CD14-positive monocyte (primary cell): ENCODE results near the gene CD93. TPM values are rescaled to one million over a fixed set of nuclear protein-coding genes. Genes with fewer than 3 reads are reported as not detected.
A peak's percentile ranks its signal among the peaks of the same experiment; 100 is the strongest.

Experiments
- DNase-seq, 3 donors: peaks; one replicate each; pipeline ENCODE4 v3.0.0-alpha.2; 2011 to 2022
- H2AFZ ChIP-seq: 2 replicates; pipeline ENCODE4 v1.6.0; 2012; ENCODE audit warnings: mild to moderate bottlenecking, low read depth, low read length, inconsistent platforms; ENCODE audit not compliant: insufficient read depth, poor library complexity, severe bottlenecking
- H3K27ac ChIP-seq, 2 donors: 1 replicate in 1 of 2; 2 replicates in 1 of 2; pipeline ENCODE4 v1.5.1; 2012 to 2013; ENCODE audit warnings: low read length in 2 of 2, control low read depth in 1 of 2, inconsistent platforms in 1 of 2, low read depth in 1 of 2, mild to moderate bottlenecking in 1 of 2
- H3K27me3 ChIP-seq, 2 donors: one replicate each; pipeline versions ENCODE4 v1.6.0 to v1.6.1; 2011 to 2013; ENCODE audit warnings: low read length in 2 of 2; ENCODE audit not compliant: control insufficient read depth in 2 of 2, insufficient read depth in 2 of 2
- H3K36me3 ChIP-seq, 2 donors: replicated peaks in 1 of 2; 1 replicate in 1 of 2; 2 replicates in 1 of 2; pipeline versions ENCODE4 v1.5.1 to v1.6.1; 2012 to 2013; ENCODE audit warnings: low read length in 2 of 2, control low read depth in 1 of 2, inconsistent platforms in 1 of 2, mild to moderate bottlenecking in 1 of 2; ENCODE audit not compliant: insufficient read depth in 2 of 2, control insufficient read depth in 1 of 2
- H3K4me1 ChIP-seq, 2 donors: 1 replicate in 1 of 2; 2 replicates in 1 of 2; pipeline versions ENCODE4 v1.5.1 to v1.6.1; 2012 to 2013; ENCODE audit warnings: low read length in 2 of 2, control low read depth in 1 of 2, inconsistent platforms in 1 of 2, mild to moderate bottlenecking in 1 of 2, moderate library complexity in 1 of 2; ENCODE audit not compliant: insufficient read depth in 2 of 2, control insufficient read depth in 1 of 2
- H3K4me2 ChIP-seq: replicated peaks from 2 replicates; pipeline ENCODE3; 2012; ENCODE audit warnings: low read length, moderate library complexity, mild to moderate bottlenecking; ENCODE audit not compliant: poor library complexity, severe bottlenecking; ENCODE audit errors: extremely low read depth
- H3K4me3 ChIP-seq, 3 experiments: fragments of 200-600 bp in 1 of 3; sonication (generic) in 1 of 3; replicated peaks in 1 of 3; 1 replicate in 2 of 3; 2 replicates in 1 of 3; pipeline ENCODE4 v1.5.1; 2011 to 2013; ENCODE audit warnings: low read length in 3 of 3, mild to moderate bottlenecking in 3 of 3, control low read depth in 2 of 3, low read depth in 2 of 3, inconsistent platforms in 1 of 3, moderate library complexity in 1 of 3
- H3K79me2 ChIP-seq: 2 replicates; pipeline ENCODE4 v1.6.0; 2012; ENCODE audit warnings: mild to moderate bottlenecking, control low read depth, inconsistent platforms, low read length, moderate library complexity; ENCODE audit not compliant: insufficient read depth
- H3K9ac ChIP-seq: 2 replicates; pipeline ENCODE4 v1.6.0; 2017; ENCODE audit warnings: low read length, mild to moderate bottlenecking; ENCODE audit not compliant: insufficient read depth, poor library complexity, severe bottlenecking
- H3K9me3 ChIP-seq, 2 donors: replicated peaks in 1 of 2; 1 replicate in 1 of 2; 2 replicates in 1 of 2; pipeline versions ENCODE4 v1.5.1 to v1.6.1; 2012 to 2013; ENCODE audit warnings: low read length in 2 of 2, control low read depth in 1 of 2; ENCODE audit not compliant: control insufficient read depth in 1 of 2, insufficient read depth in 1 of 2
- H4K20me1 ChIP-seq: 2 replicates; pipeline ENCODE4 v1.6.0; 2012; ENCODE audit warnings: mild to moderate bottlenecking, low read length, control low read depth, moderate library complexity; ENCODE audit not compliant: insufficient read depth
- H3K27ac Mint-ChIP-seq, 7 donors: one replicate each; pipeline ENCODE4 v1.8.0; 2020; ENCODE audit warnings: mild to moderate bottlenecking in 7 of 7, mixed read lengths in 7 of 7, moderate library complexity in 6 of 7, inconsistent platforms in 2 of 7
- H3K27me3 Mint-ChIP-seq, 3 donors: one replicate each; pipeline ENCODE4 v1.8.0; 2021 to 2022; ENCODE audit warnings: low read depth in 3 of 3, mild to moderate bottlenecking in 3 of 3, mixed read lengths in 3 of 3, moderate library complexity in 3 of 3, inconsistent platforms in 1 of 3
- H3K36me3 Mint-ChIP-seq, 2 donors: one replicate each; pipeline ENCODE4 v1.8.0; 2020; ENCODE audit warnings: mixed read lengths in 2 of 2, inconsistent platforms in 1 of 2, mild to moderate bottlenecking in 1 of 2
- H3K4me1 Mint-ChIP-seq: one replicate; pipeline ENCODE4 v1.8.0; 2020; ENCODE audit warnings: mild to moderate bottlenecking, mixed read lengths
- H3K4me3 Mint-ChIP-seq, 2 donors: one replicate each; pipeline ENCODE4 v1.8.0; 2020; ENCODE audit warnings: mild to moderate bottlenecking in 2 of 2, mixed read lengths in 2 of 2, moderate library complexity in 1 of 2
- H3K9me3 Mint-ChIP-seq, 7 donors: one replicate each; pipeline ENCODE4 v1.8.0; 2020 to 2022; ENCODE audit warnings: mixed read lengths in 7 of 7, mild to moderate bottlenecking in 6 of 7, moderate library complexity in 6 of 7, inconsistent platforms in 2 of 7
- WGBS: methylation state at CpG from one replicate; pipeline ENCODE4 v1.1.5; 2013; ENCODE audit warnings: missing lambda C conversion rate; ENCODE audit not compliant: insufficient coverage; 5-methylcytosine and 5-hydroxymethylcytosine counted together
- intact Hi-C, 2 donors: fragments of 100-400 bp; cut with micrococcal nuclease; formaldehyde crosslinking; loops; one replicate each; pipeline versions ENCODE4 v1.15.0 to v1.15.1; 2023
- polyA plus RNA-seq, 3 donors: library from polyadenylated mRNA; depleted of rRNA in 1 of 3; unstranded in 2 of 3; stranded (reverse) in 1 of 3; fragments of 300-500 nt in 2 of 3; fragments of >200 nt in 1 of 3; fragmentation: Illumina TruSeq in 2 of 3; gene quantifications; 1 replicate in 2 of 3; 2 replicates in 1 of 3; pipeline ENCODE4 v1.2.3, GENCODE V29; 2012 to 2021
- TF ChIP-seq, protein P1 (sequence below): fragments of 200-600 bp; IDR thresholded peaks from one replicate; pipeline ENCODE4 v1.8.0; 2022; ENCODE audit warnings: antibody characterized with exemption, mild to moderate bottlenecking

Gene CD93
- polyA plus RNA-seq, 3 donors, result 26.0 to 170 (median 48.9) TPM

DNA sequence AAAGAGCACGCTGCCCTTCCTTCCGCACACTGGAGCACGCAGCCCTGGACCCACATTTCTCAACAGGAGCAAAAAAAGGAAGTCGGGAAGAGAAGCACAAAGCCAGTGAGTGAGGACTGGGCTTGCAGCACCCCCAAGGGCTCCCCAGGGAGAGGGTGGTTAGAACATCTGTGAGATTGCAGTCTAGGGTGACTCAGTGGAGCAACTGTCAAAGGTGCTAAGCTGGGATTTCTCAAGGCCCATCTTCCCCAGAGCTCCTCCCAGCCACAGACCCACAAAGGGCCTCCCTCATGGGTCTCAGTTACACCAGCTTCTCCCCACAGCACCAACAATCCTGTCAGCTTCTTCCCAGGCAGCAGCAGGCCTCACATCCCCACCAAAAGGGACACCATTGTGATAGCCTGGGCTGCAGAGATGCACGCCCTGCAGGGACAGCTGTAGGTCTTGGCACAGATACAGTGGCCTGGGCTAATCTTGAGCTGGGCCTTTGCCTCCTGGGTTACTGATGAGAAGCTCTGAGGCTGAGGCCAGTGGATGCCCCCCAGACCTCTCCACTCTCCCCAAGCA is 39.6 kb upstream of the CD93 start:
- Histone ChIP-seq H3K79me2 (no peaks in the 10 kb centered on the region), H3K4me3 (peak overlapping the region in 1 of 3 experiments; percentile 37), H2AFZ (no peak overlapping the region), H3K27me3 (no peaks in the 10 kb centered on the region), H3K36me3 (no peaks in the 10 kb centered on the region), H3K9ac (peak overlapping the region; percentile 90), H4K20me1 (no peaks in the 10 kb centered on the region), H3K4me2 (peak overlapping the region; percentile 47), H3K27ac (peak overlapping the region; percentile 99 to 100), H3K4me1 (peaks cover 85 to 98% of the 10 kb centered on the region in 2 donors), H3K9me3 (no peaks in the 10 kb centered on the region)
- TF ChIP-seq, protein P1, sequence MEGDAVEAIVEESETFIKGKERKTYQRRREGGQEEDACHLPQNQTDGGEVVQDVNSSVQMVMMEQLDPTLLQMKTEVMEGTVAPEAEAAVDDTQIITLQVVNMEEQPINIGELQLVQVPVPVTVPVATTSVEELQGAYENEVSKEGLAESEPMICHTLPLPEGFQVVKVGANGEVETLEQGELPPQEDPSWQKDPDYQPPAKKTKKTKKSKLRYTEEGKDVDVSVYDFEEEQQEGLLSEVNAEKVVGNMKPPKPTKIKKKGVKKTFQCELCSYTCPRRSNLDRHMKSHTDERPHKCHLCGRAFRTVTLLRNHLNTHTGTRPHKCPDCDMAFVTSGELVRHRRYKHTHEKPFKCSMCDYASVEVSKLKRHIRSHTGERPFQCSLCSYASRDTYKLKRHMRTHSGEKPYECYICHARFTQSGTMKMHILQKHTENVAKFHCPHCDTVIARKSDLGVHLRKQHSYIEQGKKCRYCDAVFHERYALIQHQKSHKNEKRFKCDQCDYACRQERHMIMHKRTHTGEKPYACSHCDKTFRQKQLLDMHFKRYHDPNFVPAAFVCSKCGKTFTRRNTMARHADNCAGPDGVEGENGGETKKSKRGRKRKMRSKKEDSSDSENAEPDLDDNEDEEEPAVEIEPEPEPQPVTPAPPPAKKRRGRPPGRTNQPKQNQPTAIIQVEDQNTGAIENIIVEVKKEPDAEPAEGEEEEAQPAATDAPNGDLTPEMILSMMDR, result no peak
- DNase-seq, result peak; percentile 96 to 99 (median 99)
- H3K36me3 Mint-ChIP-seq, result peaks cover 2 to 13% of the 10 kb centered on the region in 2 donors
- no peaks in the 10 kb centered on the region for H3K9me3 Mint-ChIP-seq
- WGBS, result 0% methylated on average over 1 of the region's 5 CpGs
- intact Hi-C loops, result loop anchor here in 1 of 2 donors (1.0 to 5.0 kb wide), 2 partner anchors 8 to 38 kb away; partner anchors contain the start of gene CD93
- H3K27ac Mint-ChIP-seq, result peak overlapping the region; percentile 98 to 99 (median 99)
- peaks cover 89% of the 10 kb centered on the region for H3K4me1 Mint-ChIP-seq
- no peaks in the 10 kb centered on the region for H3K27me3 Mint-ChIP-seq
- H3K4me3 Mint-ChIP-seq, result peak overlapping the region; percentile 39 to 65

DNA sequence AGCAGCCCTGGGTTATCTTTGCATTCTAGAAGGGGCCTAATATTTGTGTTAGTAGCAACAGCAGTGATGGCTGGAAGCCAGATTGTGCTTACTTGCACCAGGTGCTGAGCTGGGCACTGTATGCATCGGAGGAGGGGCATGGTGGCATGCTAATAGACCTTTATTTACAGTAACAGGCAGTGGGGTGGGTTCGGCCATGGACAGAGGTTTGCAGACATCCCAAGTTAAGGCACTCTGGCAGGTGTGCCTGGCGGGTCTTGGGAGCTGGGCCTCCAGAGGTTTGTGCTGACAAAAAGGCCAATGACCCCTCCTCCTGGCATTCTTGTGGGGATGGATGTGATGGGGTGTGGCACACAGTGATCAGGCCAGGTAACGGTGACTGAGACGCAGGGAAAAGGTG is 39.0 kb upstream of the CD93 start:
- peak overlapping the region; percentile 18 for H3K4me2 ChIP-seq
- H3K36me3 ChIP-seq, result no peaks in the 10 kb centered on the region
- no peaks in the 10 kb centered on the region for H3K79me2 ChIP-seq
- H3K4me1 Mint-ChIP-seq, result peaks cover 90% of the 10 kb centered on the region
- peak overlapping the region; percentile 98 to 99 (median 99) for H3K27ac Mint-ChIP-seq
- no peak for DNase-seq
- intact Hi-C loops, result loop anchor here in 1 of 2 donors (1.0 to 5.0 kb wide), 2 partner anchors 8 to 38 kb away; partner anchors contain the start of gene CD93
- no peaks in the 10 kb centered on the region for H3K9me3 ChIP-seq
- no peaks in the 10 kb centered on the region for H4K20me1 ChIP-seq
- H3K27me3 ChIP-seq, result no peaks in the 10 kb centered on the region
- H3K27me3 Mint-ChIP-seq, result no peaks in the 10 kb centered on the region
- peaks cover 2 to 13% of the 10 kb centered on the region in 2 donors for H3K36me3 Mint-ChIP-seq
- no peak overlapping the region for H3K4me3 ChIP-seq
- H3K9ac ChIP-seq, result peak overlapping the region; percentile 90
- peaks cover 85 to 100% of the 10 kb centered on the region in 2 donors for H3K4me1 ChIP-seq
- WGBS, result 79% methylated on average over 3 of the region's 5 CpGs
- no peak overlapping the region for H2AFZ ChIP-seq
- H3K9me3 Mint-ChIP-seq, result no peaks in the 10 kb centered on the region
- H3K27ac ChIP-seq, result peak overlapping the region; percentile 99 to 100
- TF ChIP-seq, protein P1, result no peak
- H3K4me3 Mint-ChIP-seq, result no peak overlapping the region
